CD4-positive, alpha-beta T cell treated with Interleukin-15 for 1 hour (primary cell): ENCODE measurements around the gene NAE1.

Experiments
- DNase-seq: peaks from one replicate; pipeline ENCODE4 v3.0.0-alpha.2; 2020

NAE1 gene

DNA sequence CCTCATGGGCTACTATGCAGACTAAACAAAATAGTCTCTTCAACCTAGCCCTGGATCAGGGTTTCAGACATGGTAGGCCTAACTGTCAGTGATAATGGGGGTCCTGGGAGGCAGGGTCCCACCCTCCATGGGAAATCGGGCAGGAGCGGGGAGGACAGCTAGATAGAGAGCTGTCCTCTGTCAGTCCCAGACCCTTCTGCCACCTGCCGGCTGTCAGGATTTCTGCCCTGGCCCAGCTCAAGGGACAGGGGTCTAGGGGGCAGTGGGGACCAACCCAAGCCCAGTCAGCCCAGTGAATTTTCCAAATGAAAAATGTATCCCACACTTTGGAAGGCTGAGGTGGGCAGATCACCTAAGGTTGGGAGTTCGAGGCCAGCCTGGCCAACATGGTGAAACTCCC lies 18.8 kb upstream of the NAE1 start:
- no peak for DNase-seq

DNA sequence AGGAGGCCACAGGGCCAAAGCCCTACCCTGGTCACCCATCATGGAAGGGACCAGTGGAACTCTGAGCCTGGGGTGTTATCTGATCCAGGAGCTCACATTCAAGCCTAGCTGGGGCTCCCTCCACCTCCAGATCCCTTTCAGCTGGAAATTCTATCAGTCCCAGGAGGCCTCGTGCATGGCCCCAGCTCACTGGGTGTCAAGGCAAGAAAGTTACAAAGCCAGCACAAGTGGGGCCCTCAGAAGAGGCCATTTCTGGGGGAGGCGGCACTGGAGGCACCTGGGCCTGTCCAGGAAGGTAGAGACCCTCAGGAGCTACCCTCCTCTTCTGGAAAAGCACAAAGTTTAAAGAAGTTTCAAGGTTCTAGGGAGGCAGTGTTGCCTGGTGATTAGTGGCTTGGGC lies 18.2 kb upstream of the NAE1 start:
- DNase-seq, result no peak

DNA sequence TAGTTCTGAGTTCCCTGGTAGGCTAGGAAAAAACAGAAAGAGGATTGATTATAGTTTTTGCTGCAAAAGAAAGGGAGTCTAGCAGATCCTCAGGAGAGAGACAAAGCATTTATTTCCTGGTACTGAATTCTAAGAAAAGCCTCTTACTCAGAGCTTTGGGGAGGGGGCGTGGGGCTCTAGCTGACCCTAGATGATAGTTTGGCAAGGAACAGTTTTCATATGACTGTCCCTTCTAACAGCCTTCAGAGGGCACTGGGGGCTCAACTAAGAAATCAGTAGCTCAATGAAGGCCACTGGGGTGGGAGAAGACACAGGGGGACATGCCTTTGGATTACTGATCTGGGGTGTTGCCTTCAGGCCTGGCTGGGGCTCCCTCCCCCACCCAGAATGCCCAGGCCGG lies 17.4 kb upstream of the NAE1 start:
- no peak for DNase-seq

GRCh38 chr16:66847533-66848067 lies 16.8 kb upstream of the NAE1 start:
- no peak for DNase-seq

DNA sequence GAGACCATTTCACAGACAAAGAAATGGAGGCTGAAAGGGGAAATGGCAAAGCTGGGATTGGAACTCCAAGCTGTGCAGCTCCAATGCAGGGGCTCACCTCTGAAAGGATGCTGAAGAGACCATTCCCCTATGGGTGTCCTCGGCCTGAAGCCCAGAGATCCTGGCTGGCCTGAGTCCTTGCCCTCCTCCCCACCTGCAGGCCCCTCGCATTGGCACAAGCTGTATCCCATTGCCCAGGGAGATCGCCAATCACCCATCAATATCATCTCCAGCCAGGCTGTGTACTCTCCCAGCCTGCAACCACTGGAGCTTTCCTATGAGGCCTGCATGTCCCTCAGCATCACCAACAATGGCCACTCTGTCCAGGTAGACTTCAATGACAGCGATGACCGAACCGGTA lies 16.1 kb upstream of the NAE1 start:
- no peak for DNase-seq

GRCh38 chr16:66846266-66846665 lies 15.5 kb upstream of the NAE1 start:
- DNase-seq, result no peak

DNA sequence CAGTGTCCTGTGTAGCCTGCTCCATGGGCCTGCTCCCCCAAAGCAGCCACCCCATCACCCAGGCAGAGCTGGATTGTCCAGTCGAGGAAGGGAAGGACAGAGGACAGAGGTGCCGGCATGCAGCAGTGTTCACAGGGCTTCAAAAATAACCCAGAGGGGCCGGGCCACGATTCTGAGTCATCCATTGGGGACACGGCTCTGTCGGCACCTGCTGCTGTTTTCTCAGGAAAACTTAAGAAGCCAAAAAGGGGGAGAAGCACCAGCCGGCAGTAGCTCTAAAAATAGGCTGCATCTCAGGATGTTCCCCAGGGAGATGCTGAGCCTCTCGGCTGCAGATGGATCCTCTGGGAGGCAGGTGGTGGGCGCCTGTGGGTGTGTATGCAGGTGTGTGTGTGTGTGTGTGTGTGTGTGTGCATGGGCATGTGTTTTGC lies 15.0 kb upstream of the NAE1 start:
- no peak for DNase-seq

- no peak for DNase-seq
These were observed 14.3 kb upstream of the NAE1 start for GRCh38 chr16:66845080-66845410.

GRCh38 chr16:66844342-66845079 lies 13.7 kb upstream of the NAE1 start, which contains the start of gene CA7:
CA7 (plus strand) TSS chr16:66844414; CDS start chr16:66844488, 74 bp downstream.
- no peak for DNase-seq

DNA sequence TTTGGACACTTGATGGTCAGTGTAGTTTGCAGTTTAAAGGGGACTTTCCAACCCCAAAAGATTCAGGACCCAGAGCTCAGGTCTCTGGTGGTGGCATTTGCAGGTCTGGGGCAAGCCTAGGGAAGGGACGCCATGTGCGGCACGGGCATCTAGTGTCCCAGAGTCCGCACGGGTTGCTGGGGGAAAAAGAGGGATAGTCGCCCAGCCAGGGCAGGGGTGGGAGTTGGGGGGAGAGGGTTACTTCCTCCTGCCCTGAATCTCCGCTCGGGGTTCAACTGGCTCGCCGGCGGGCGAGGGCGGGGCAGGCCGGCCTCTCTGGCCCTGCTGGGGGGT lies 13.2 kb upstream of the NAE1 start:
- no peak for DNase-seq

DNA sequence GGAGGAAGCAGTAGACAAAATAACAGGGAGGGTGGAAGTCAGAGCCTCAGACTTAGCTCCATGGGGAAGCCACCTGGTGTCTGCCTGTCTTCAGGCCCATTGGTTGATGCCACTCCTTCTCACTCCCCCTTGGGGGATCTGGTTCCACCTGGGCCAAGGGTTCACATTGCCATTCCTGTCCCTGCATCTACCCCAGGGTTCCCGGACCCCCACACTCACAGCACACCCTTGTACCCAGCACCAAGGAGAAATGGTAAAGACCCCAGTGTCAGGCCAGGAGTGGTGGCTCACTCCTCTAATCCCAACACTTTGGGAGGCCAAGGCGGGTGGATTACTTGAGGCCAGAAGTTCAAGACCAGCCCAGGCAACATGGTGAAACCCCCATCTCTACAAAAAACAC lies 12.4 kb upstream of the NAE1 start:
- DNase-seq, result no peak

DNA sequence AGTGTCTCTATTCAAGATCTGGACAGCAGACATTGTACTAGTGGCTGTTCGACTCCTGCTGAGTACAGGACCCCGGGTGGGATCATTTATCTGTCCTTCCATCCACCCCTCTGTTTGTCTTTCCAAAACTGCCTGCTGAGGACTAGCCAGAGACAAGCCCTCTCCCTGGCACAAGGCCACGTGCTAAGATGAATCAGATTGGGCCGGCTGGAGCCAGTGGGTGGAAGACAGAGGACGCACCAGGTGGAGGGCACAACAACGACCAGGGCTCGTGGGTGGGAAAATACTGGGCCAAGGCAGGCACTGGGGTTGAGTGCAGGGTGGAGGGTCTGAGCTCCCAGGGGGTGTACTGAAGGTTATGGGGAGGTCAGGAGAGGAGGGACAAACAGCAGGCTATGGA lies 12.0 kb upstream of the NAE1 start:
- no peak for DNase-seq

DNA sequence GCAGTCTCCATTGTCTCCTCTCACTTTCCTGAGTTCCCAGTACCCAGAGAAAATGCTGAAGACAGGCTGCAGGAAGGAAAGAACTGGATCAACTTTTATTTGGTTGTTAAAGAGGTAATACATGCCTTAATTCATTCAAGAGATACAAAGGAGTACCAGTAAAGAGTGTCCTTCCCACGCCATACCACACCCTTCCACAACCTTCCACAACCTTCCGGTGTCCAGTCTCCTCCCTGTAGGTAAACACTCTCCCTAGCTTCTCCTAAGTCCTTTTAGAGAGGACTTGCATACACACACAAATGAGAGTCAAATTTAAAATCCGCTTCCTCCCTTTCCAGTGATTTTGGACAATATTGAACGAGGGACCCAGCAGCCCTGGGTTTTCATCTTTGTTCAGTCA lies 10.6 kb upstream of the NAE1 start:
- DNase-seq, result no peak

GRCh38 chr16:66840883-66841282 lies 10.1 kb upstream of the NAE1 start:
- no peak for DNase-seq

- no peak for DNase-seq
These were observed 4.0 kb upstream of the NAE1 start for GRCh38 chr16:66834746-66835145.

- no peak for DNase-seq
These were observed 2.0 kb upstream of the NAE1 start for GRCh38 chr16:66832661-66833305.

GRCh38 chr16:66832190-66832589 lies 1.4 kb upstream of the NAE1 start:
- no peak for DNase-seq

DNA sequence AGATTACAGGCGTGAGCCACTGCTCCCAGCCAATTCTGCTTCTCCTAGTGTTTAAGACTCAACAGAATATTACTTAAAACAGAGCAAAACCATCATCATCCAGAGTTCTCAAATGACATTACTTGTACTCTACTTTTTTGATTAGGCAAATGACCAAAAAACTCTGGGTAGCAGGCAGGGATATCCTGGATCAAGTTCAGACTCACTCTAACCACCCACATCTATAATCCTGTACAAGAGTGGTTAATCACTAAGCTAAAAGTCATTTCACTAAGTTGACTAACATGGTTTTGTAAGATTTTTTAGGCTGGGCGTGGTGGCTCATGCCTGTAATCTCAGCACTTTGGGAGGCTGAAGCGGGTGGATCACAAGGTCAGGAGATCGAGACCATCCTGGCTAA lies 6.8 kb downstream of the NAE1 start:
- no peak for DNase-seq

- no peak for DNase-seq
These were observed 16.0 kb downstream of the NAE1 start for GRCh38 chr16:66814734-66815133.

DNA sequence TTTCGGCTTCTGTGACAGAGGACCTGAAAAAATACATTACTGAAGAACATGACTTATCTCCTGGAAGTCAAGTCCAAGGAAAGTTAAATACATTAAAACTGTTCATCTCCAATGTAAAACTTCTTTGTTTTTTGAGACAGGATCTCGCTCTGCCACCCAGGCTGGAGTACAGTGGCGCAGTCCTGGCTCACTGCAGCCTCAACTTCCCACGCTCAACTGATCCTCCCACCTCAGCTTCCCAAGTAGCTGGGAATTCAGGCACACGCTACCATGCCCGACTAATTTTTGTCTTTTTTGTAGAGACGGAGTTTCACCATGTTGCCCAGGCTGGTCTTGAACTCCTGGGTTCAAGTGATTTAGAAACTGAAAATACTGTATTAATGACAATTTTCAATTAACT lies 19.7 kb downstream of the NAE1 start:
- DNase-seq, result no peak

DNA sequence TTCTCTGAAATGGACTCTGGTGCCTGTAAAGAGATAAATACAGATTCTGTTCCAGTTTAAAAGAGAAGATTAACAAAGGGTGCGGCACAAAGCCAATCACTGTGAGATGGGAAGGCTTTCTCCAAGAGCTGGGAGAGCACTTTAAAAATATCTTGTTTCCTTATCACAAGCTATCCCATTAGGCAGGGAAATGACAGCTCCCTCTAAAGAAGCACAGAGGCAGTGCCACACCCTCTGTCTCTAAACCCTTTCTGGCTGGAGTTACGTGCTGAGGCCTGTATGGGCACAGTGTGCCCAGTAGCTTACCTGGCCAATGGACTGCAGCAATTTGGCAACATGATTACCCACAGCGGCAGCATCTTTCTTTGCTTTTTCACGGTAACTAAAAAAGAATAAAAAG lies 20.4 kb downstream of the NAE1 start:
- no peak for DNase-seq

- no peak for DNase-seq
These were observed 21.0 kb downstream of the NAE1 start for GRCh38 chr16:66809765-66810164.

DNA sequence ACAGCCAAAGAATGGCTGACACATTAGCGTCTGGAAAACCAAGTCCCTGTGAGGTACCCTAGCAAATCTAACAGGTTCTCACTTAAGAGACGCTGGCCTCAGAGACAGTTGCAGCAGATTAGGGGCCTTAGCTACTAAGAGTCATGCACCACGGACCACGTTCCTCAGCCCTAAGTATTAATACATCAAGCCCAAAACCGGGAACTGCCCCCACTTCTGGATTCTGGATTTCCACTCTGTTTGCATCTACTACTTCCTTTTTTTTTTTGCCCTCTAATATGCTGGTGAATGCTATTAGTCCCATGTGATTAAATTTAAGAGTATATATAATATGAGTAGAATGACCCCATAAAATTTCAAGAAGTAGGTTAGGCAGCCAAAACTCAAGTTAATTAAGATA lies 28.6 kb downstream of the NAE1 start:
- no peak for DNase-seq

DNA sequence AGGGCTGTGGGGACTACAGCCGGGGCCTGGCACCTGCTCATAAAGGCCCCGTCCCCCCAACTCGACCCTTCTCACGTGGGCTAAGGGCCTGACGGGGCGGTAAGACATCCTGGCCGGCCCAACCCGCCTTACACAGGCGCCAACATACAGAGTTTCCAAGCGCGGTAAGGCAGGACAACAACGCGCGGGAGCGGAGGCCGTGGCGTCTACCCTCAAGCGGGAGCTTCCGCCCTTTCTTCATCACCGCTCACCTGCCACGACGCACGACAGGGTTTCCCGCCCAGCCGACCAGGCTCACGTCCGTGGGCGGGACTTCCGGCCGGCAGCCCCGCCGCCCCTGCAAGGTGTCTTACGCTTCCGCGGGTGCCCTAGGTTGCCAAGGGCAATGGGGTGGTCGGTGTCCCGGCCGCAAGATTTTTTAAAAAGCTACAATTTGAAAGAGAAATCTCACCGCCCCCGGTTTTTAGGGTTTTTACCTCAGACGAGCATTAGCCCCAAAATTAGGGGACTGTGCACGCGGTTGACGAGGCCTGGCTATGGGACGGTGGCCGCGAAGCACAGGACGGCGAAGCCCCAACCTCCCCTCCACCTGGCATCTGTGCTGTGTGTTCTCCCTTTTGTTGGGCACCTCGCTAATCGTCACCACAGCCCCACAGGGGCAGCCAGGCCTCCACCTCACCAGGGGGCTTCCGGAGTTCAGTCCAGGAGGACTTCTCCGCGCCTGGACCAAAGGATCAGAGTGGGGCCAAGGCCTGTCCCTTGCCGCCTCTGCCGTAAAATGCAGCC lies 29.3 kb downstream of the NAE1 start, which contains the start of gene TERB1:
TSS of gene TERB1 (minus strand) at position 265 of the 786 bp plus-strand sequence. CDS start 4,786 bp downstream, outside the sequence.
- no peak for DNase-seq
